Erythroblast (primary cell): ENCODE results near the gene ADK.

ENCODE experiments used
- GATA1 ChIP-seq: IDR thresholded peaks from 2 replicates; pipeline ENCODE4 v1.6.1; 2011; ENCODE audit warnings: low read depth, mild to moderate bottlenecking, control low read depth, low read length, moderate library complexity
- POLR2A ChIP-seq: IDR thresholded peaks from 2 replicates; pipeline ENCODE4 v1.6.1; 2011; ENCODE audit warnings: mild to moderate bottlenecking, low read length

DNA sequence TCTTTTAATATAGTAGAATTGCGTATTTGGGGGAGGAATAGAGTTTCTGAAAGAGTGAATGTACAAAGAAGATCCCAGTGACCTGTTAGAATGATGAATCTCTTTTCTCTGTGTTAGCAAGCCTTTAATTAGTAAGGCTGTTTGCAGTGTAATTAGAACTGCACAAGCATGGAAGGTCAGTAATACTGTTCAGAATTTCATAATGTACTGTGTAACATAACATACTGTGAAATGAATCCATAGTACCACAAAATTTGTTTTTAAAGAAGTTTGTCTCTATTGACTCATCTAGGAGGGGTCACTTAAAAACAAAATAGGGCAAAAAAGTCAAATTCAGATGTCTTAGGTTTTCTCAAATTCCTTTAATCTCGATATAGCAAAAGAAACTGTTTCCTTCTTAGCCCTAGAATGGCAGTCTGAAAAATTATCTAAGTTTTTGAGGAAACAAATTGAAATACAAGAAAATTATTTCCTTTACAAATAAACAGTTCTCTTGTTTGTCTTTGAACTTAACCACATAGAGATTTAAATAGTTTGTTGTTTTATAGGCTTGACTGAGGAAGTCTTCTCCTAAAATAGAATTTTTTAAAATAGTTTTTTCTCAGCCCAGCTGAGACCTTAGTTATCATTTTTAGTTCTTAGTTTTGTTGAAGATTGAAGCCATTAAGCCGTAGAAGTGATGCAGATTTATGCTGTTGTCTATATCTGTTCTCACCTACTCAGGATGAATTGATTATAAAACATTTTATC, 12.5 kb downstream of the ADK start:
- TF ChIP-seq POLR2A (no peak), GATA1 (no peak)
